Body of pancreas (tissue), 4 donors: ENCODE data around the gene RECQL5.
A peak's percentile ranks its signal among the peaks of the same experiment; 100 is the strongest.

ENCODE experiments used
- CTCF ChIP-seq, 7 experiments: fragments of 450-650 bp in 4 of 7; fragments of 200-600 bp in 3 of 7; sonication (generic) in 3 of 7; IDR thresholded peaks; one replicate each; pipeline ENCODE4 v1.5.1; 2016 to 2019; ENCODE audit warnings: antibody characterized with exemption in 7 of 7
- POLR2A ChIP-seq, 3 donors: fragments of 450-650 bp; IDR thresholded peaks; one replicate each; pipeline ENCODE4 v1.6.1; 2016; ENCODE audit warnings: antibody characterized with exemption in 3 of 3, mild to moderate bottlenecking in 2 of 3

DNA sequence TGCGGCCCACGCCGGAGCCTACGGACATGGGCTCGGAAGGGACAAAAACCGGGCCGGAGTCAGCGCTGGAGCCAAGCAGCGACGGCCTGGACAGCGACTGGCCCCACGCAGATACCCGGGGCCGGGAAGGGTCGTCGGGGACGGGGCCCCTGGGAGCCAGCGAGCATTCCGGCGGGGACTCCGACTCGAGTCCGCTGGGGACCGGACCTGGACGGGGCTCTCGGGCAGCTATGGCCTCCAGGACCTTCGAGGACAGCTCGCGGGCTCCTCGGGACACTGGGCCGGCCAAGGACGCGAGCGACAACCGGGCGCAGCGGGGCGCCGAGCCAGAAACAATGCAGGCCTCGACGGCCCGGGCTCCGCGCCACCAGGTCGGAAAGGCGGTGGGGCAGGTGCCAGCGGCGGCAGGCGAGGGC, 78.3 kb downstream of the RECQL5 start:
- TF ChIP-seq CTCF (IDR thresholded peaks at IDR 0.05) (no peak), POLR2A (IDR thresholded peaks at IDR 0.05) (peak in 1 of 3 donors; percentile 5)
